SK-N-MC (cell line): ENCODE data around the gene P4HB.

Source experiments
- EZH2 ChIP-seq: fragments of 200-600 bp; sonication (generic); IDR thresholded peaks from one replicate; pipeline ENCODE4 v1.6.1; 2017; ENCODE audit warnings: antibody characterized with exemption
- FOXP2 ChIP-seq: optimal IDR thresholded peaks from 2 replicates; pipeline ENCODE3; 2011; ENCODE audit warnings: mild to moderate bottlenecking, moderate library complexity; ENCODE audit not compliant: insufficient read depth; ENCODE audit errors: extremely low read length, control extremely low read depth
- POLR2AphosphoS5 ChIP-seq: IDR thresholded peaks from 2 replicates; pipeline ENCODE4 v1.6.1; 2012; ENCODE audit warnings: mild to moderate bottlenecking, low read depth, low read length, borderline replicate concordance

DNA sequence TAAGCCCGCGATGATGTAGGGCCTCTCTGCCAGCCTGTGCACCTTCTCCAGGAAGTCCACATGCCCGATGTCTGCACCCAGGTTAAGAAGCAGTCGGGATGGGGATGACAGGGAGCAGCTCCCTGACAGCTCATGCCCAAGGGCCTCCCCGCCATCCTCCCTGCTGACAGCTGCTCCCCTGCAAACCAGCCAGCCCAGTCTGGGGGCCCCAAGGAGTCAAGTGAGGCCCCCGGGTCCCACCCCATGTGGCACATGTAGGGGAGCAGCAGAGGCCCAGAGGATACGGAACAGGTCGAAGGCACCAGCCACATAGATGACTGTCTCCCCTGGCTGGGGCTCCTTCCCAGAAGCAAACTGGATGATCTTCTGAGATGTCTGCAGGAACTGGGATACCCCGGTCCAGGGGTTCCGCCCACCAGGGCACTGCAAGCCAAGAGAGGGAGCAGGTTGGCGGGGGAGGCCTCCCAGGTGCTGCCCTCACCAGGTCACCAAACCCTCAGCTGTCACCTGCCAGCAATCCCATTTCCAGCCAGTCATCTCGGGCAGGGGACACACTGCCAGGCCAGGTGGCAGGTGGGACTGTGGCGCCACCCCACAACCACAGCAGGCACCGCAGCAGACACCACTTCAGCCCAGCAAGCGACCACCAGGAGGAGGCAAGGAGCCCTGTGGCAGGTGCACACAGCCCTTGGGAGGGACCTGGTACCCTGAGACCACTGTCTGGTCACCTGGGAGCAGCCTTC, 46.3 kb upstream of the P4HB start:
- no peak for TF ChIP-seq POLR2AphosphoS5
- no peak for TF ChIP-seq EZH2
- no peak for TF ChIP-seq FOXP2
